GM21825 (cell line): ENCODE measurements around the gene ITGB1BP1.
"Not testable (repeated sequence)": the region's sequence is repeated elsewhere in the genome, so short reads cannot be mapped to it uniquely, and the experiment has no call there.

Experiments
- ATAC-seq: cut with Tn5 transposase; IDR thresholded peaks from one replicate; pipeline ENCODE4 v1.9.1; 2021; ENCODE audit warnings: mild to moderate bottlenecking, moderate library complexity; ENCODE audit not compliant: unreplicated experiment

Gene ITGB1BP1

GRCh38 chr2:9401646-9402371 is 21.5 kb downstream of the ITGB1BP1 start:
- ATAC-seq = no peak

- ATAC-seq = no peak
These were observed 22.2 kb downstream of the ITGB1BP1 start for GRCh38 chr2:9401059-9401547.

- no peak for ATAC-seq
These were observed 22.9 kb downstream of the ITGB1BP1 start for GRCh38 chr2:9400268-9401058.

GRCh38 chr2:9398881-9399780 is 24.2 kb downstream of the ITGB1BP1 start:
- no peak for ATAC-seq

- ATAC-seq = not testable (repeated sequence)
These were observed 25.1 kb downstream of the ITGB1BP1 start for GRCh38 chr2:9398251-9398650.

- ATAC-seq = no peak
These were observed 26.1 kb downstream of the ITGB1BP1 start for GRCh38 chr2:9397201-9397600.

GRCh38 chr2:9394816-9395215 is 28.5 kb downstream of the ITGB1BP1 start:
- no peak for ATAC-seq

GRCh38 chr2:9392898-9393765 is 30.2 kb downstream of the ITGB1BP1 start:
- no peak for ATAC-seq

- no peak for ATAC-seq
These were observed 31.2 kb downstream of the ITGB1BP1 start for GRCh38 chr2:9391961-9392720.

GRCh38 chr2:9390991-9391390 is 32.3 kb downstream of the ITGB1BP1 start:
- ATAC-seq = no peak

- ATAC-seq = no peak
These were observed 33.0 kb downstream of the ITGB1BP1 start for GRCh38 chr2:9390151-9390850.

GRCh38 chr2:9388950-9389911 is 34.1 kb downstream of the ITGB1BP1 start:
- no peak for ATAC-seq

GRCh38 chr2:9388199-9388681 is 35.1 kb downstream of the ITGB1BP1 start:
- ATAC-seq = no peak

- no peak for ATAC-seq
These were observed 37.5 kb downstream of the ITGB1BP1 start for GRCh38 chr2:9385841-9386240.

GRCh38 chr2:9384521-9384920 is 38.8 kb downstream of the ITGB1BP1 start:
- no peak for ATAC-seq

GRCh38 chr2:9382604-9383235 is 40.6 kb downstream of the ITGB1BP1 start:
- no peak for ATAC-seq
